ENCODE results near the gene CDC123.
"Not testable (repeated sequence)": the region's sequence is repeated elsewhere in the genome, so short reads cannot be mapped to it uniquely, and the experiment has no call there.

CDC123 gene

GRCh38 chr10:12269056-12269455, 73.1 kb downstream of the CDC123 start:
- H3K4me3 ChIP-seq (replicated peaks; ENCODE audit: insufficient read depth, low read length): no peak overlapping the region
- H3K27ac ChIP-seq (replicated peaks): no peak overlapping the region
- DNase-seq (ENCODE audit: low read depth in 1 of 2, low spot score in 1 of 2): no peak
- H3K27me3 ChIP-seq (ENCODE audit: insufficient read depth, poor library complexity, severe bottlenecking): no peaks in the 10 kb centered on the region
- no peak for TF ChIP-seq GABPA (IDR thresholded peaks at IDR 0.05; ENCODE audit: low read depth)
- TF ChIP-seq REST (IDR thresholded peaks at IDR 0.05; ENCODE audit: insufficient replicate concordance, low read depth): no peak
- TF ChIP-seq SPI1 (IDR thresholded peaks at IDR 0.05; ENCODE audit: borderline replicate concordance, low read depth): no peak
- no peak for TF ChIP-seq CTCF (IDR thresholded peaks at IDR 0.05; ENCODE audit: insufficient read depth, low read length)
- TF ChIP-seq POLR2AphosphoS5 (IDR thresholded peaks at IDR 0.05; ENCODE audit: low read depth): no peak

- H3K27me3 ChIP-seq (ENCODE audit: insufficient read depth, poor library complexity, severe bottlenecking): no peaks in the 10 kb centered on the region
- no peak for DNase-seq (ENCODE audit: low read depth in 1 of 2, low spot score in 1 of 2)
- H3K4me3 ChIP-seq (replicated peaks; ENCODE audit: insufficient read depth, low read length): no peak overlapping the region
- peak overlapping the region; percentile 69 for H3K27ac ChIP-seq (replicated peaks)
- TF ChIP-seq SPI1 (IDR thresholded peaks at IDR 0.05; ENCODE audit: borderline replicate concordance, low read depth) (no peak), POLR2AphosphoS5 (IDR thresholded peaks at IDR 0.05; ENCODE audit: low read depth) (no peak), CTCF (IDR thresholded peaks at IDR 0.05; ENCODE audit: insufficient read depth, low read length) (no peak), REST (IDR thresholded peaks at IDR 0.05; ENCODE audit: insufficient replicate concordance, low read depth) (no peak), GABPA (IDR thresholded peaks at IDR 0.05; ENCODE audit: low read depth) (no peak)
Measured at GRCh38 chr10:12271210-12271540, 75.2 kb downstream of the CDC123 start.

GRCh38 chr10:12277862-12278261, 81.9 kb downstream of the CDC123 start:
- H3K4me3 ChIP-seq (replicated peaks; ENCODE audit: insufficient read depth, low read length); H3K27ac ChIP-seq (replicated peaks); H3K27me3 ChIP-seq (ENCODE audit: insufficient read depth, poor library complexity, severe bottlenecking); DNase-seq (ENCODE audit: low read depth in 1 of 2, low spot score in 1 of 2): not testable (repeated sequence)

- TF ChIP-seq POLR2AphosphoS5 (IDR thresholded peaks at IDR 0.05; ENCODE audit: low read depth) (no peak), CTCF (IDR thresholded peaks at IDR 0.05; ENCODE audit: insufficient read depth, low read length) (no peak), GABPA (IDR thresholded peaks at IDR 0.05; ENCODE audit: low read depth) (no peak)
- no peak for DNase-seq (ENCODE audit: low read depth in 1 of 2, low spot score in 1 of 2)
- Histone ChIP-seq H3K27ac (replicated peaks) (no peak overlapping the region), H3K27me3 (ENCODE audit: insufficient read depth, poor library complexity, severe bottlenecking) (no peaks in the 10 kb centered on the region), H3K4me3 (replicated peaks; ENCODE audit: insufficient read depth, low read length) (no peak overlapping the region)
Measured at GRCh38 chr10:12279281-12279680, 83.3 kb downstream of the CDC123 start.
